DND-41 (cell line): Measurements from ENCODE around the gene LRRC10B.

ENCODE experiments used
- EZH2 ChIP-seq: IDR thresholded peaks from 3 replicates; pipeline ENCODE4 v1.6.1; 2012; ENCODE audit warnings: borderline replicate concordance, low read depth, mild to moderate bottlenecking, moderate library complexity, low read length, inconsistent platforms; ENCODE audit not compliant: severe bottlenecking
- TF ChIP-seq, protein P1 (sequence below): IDR thresholded peaks from 2 replicates; pipeline ENCODE4 v1.5.1; 2012; ENCODE audit warnings: borderline replicate concordance, low read length, moderate library complexity, mild to moderate bottlenecking; ENCODE audit not compliant: poor library complexity, severe bottlenecking; ENCODE audit errors: extremely low read depth

DNA sequence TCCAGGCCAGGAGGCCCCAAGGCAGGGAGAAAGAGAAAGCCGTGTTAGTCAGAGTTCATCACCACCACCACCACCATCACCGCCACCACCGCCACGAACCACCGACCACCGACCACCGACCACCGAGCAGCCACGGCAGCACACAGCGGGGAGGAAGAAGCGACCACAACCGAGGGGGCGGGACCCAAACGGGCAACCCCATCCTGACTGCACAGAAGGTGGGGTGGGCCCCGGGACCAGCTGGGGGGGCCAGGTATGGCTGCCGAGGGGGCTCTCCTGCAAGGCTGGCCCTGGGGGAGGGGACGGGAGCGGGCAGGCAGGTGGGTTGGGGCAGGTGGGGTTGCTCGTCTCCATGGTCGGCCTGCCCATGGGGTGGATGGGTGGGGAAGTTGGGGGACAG is 38.1 kb downstream of the LRRC10B start:
- TF ChIP-seq, protein P1, sequence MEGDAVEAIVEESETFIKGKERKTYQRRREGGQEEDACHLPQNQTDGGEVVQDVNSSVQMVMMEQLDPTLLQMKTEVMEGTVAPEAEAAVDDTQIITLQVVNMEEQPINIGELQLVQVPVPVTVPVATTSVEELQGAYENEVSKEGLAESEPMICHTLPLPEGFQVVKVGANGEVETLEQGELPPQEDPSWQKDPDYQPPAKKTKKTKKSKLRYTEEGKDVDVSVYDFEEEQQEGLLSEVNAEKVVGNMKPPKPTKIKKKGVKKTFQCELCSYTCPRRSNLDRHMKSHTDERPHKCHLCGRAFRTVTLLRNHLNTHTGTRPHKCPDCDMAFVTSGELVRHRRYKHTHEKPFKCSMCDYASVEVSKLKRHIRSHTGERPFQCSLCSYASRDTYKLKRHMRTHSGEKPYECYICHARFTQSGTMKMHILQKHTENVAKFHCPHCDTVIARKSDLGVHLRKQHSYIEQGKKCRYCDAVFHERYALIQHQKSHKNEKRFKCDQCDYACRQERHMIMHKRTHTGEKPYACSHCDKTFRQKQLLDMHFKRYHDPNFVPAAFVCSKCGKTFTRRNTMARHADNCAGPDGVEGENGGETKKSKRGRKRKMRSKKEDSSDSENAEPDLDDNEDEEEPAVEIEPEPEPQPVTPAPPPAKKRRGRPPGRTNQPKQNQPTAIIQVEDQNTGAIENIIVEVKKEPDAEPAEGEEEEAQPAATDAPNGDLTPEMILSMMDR = no peak
- TF ChIP-seq EZH2 = no peak
